ENCODE data around the gene NTMT1. TPM values are rescaled to one million over a fixed set of nuclear protein-coding genes. Genes with fewer than 3 reads are reported as not detected.

The NTMT1 gene
- total RNA-seq, 1 experiment from 2014 or later, result 84.8 TPM

DNA sequence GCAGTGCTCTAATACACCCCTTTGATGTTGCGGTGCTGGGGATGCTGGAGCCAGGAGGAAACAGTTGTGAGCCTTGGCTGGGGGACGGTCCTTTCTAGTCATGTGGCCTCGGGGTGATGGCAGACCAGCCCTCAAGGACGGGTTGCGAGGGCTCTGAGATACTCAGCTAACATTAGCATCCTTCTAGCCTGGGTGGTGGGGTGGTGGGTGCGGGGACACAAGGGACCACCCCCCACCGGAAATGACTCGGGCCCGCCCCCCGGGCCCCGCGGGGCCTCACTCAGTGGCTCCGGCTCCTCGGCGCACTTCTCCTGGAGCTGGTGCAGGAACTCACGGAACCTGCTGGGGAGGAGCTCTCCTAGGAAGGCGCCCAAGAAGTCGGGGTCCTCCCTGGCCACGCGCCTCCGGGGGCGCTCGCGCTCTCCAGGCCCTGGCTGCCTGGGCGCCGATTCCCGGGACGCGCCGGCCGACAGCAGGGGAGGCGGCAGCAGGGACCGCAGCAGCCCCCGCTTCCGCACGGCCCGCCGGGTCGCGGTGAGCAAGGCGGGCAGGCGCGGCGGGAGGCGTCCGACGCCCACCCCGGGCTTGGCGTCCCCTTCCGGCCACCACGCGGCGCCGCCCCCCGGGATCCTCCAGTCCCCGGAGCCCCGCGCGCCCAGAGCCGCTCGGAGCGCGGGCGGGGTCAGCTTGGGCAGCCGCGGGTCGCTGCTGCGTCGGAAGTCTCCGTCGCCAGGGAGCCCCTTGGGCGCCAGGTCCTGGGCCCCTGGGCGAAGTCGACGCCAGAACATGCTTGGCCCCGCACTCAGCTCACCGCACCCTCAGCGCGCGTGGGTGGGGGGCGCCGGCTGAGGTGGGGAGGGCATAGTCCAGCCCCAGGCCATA lies 5.9 kb upstream of the NTMT1 start:
- no peak overlapping the region for H3K4me3 ChIP-seq (replicated peaks in 1 of 2; ENCODE audit: low read depth in 1 of 2, low read length in 2 of 2)
- H3K27ac ChIP-seq (ENCODE audit: low read depth, low read length), result no peak overlapping the region
- CTCF ChIA-PET, result interaction anchor here (1.1 kb wide), 1 partner anchor 480 kb away, joined by 4 read pairs; no protein-coding TSS in a partner anchor
- no peaks in the 10 kb centered on the region for H3K27me3 ChIP-seq (ENCODE audit: insufficient read depth, low read length)
- ATAC-seq (no peak), DNase-seq (ENCODE audit: low read depth, low spot score) (no peak)
- RAD21 ChIA-PET (ENCODE audit: low non-redundant PET in 1 of 2, low total read pairs in 2 of 2, uncharacterized antibody in 2 of 2, unreplicated experiment in 2 of 2), result no interaction called here
- no peak overlapping the region for H2AFZ ChIP-seq (ENCODE audit: low read depth, low read length, poor library complexity, severe bottlenecking)
- TF ChIP-seq, protein P1, sequence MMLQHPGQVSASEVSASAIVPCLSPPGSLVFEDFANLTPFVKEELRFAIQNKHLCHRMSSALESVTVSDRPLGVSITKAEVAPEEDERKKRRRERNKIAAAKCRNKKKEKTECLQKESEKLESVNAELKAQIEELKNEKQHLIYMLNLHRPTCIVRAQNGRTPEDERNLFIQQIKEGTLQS (IDR thresholded peaks at IDR 0.05), result no peak
- intact Hi-C loops (cut with micrococcal nuclease), result no loop called here
- H3K9ac ChIP-seq (ENCODE audit: low read length), result no peak overlapping the region
- H3K4me2 ChIP-seq (ENCODE audit: low read length), result no peak overlapping the region
- H3K4me1 ChIP-seq (ENCODE audit: control insufficient read depth in 1 of 2, insufficient read depth in 2 of 2, low read length in 2 of 2), result peaks cover 6 to 28% of the 10 kb centered on the region in 2 experiments; a peak in 3 of 4 replicates
- BruUV-seq (replicated peaks), result no TSS peak
- no peaks in the 10 kb centered on the region for H4K20me1 ChIP-seq (ENCODE audit: insufficient read depth)
- POLR2A ChIA-PET, result interaction anchor here (1.7 kb wide), 1 partner anchor 442 kb away, joined by 6 read pairs; the partner anchor contains the start of gene IER5L
- H3K9me3 ChIP-seq (ENCODE audit: control insufficient read depth in 1 of 2, insufficient read depth in 1 of 2, low read depth in 1 of 2, low read length in 2 of 2), result no peaks in the 10 kb centered on the region
- no peaks in the 10 kb centered on the region for H3K79me2 ChIP-seq (ENCODE audit: insufficient read depth, low read length)
- H3K36me3 ChIP-seq (ENCODE audit: control insufficient read depth in 1 of 2, insufficient read depth in 2 of 2, low read length in 2 of 2), result no peaks in the 10 kb centered on the region
- H3K9me2 ChIP-seq (ENCODE audit: insufficient read depth), result no peaks in the 10 kb centered on the region

DNA sequence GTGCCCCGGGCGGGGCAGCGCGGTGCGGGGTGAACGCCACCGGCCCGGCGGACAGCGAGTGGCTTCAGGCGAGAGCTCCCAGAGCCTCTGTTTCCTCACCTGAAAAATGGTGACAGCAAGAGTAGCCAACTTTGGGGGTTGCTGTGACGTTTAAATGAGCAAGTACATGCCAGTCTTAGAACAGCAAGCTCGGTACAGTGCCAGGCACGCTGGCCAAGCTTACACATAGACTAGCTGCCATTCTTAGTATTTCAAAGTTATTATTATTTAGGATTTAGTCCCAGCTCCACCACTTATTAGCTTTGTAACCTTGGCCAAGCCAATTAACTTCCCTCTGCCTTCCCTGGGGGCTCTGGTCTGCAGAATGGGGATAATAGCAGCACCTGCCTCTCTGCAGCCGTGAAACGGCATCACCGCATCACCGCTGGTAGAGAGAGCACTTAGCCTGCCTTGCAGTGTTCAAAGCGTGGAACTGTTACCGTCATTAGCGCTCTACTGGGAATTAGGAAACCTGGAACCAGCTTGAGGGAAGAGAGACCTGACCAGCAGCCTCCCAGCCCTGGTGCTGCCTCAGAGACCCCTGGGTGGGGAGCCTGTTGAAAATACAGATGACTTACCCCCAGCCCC lies 5.2 kb upstream of the NTMT1 start, which contains the start of gene C9orf50:
Gene C9orf50, minus strand, starts transcription at position 433 of the 627 bp plus-strand sequence. CDS start 527 bp downstream, outside the sequence.
- intact Hi-C loops (cut with micrococcal nuclease), result no loop called here
- RAD21 ChIA-PET (ENCODE audit: low non-redundant PET in 1 of 2, low total read pairs in 2 of 2, uncharacterized antibody in 2 of 2, unreplicated experiment in 2 of 2), result no interaction called here
- POLR2A ChIA-PET, result interaction anchor here (1.7 kb wide), 1 partner anchor 443 kb away, joined by 6 read pairs; the partner anchor contains the start of gene IER5L
- CTCF ChIA-PET, result interaction anchor here (1.1 kb wide), 1 partner anchor 481 kb away, joined by 4 read pairs; no protein-coding TSS in a partner anchor
- no peak within 1 kb of the TSS for H3K4me3 ChIP-seq (replicated peaks in 1 of 2; ENCODE audit: low read depth in 1 of 2, low read length in 2 of 2)
- ATAC-seq (no peak), DNase-seq (ENCODE audit: low read depth, low spot score) (no peak)
- H4K20me1 ChIP-seq (ENCODE audit: insufficient read depth), result no peaks in the 10 kb centered on the region
- H2AFZ ChIP-seq (ENCODE audit: low read depth, low read length, poor library complexity, severe bottlenecking), result no peak within 1 kb of the TSS
- H3K27me3 ChIP-seq (ENCODE audit: insufficient read depth, low read length), result no peaks in the 10 kb centered on the region
- H3K4me1 ChIP-seq (ENCODE audit: control insufficient read depth in 1 of 2, insufficient read depth in 2 of 2, low read length in 2 of 2), result peaks cover 6 to 35% of the 10 kb centered on the region in 2 experiments; a peak in 3 of 4 replicates
- no peak within 1 kb of the TSS for H3K9ac ChIP-seq (ENCODE audit: low read length)
- no peak within 1 kb of the TSS for H3K27ac ChIP-seq (ENCODE audit: low read depth, low read length)
- no peaks in the 10 kb centered on the region for H3K9me3 ChIP-seq (ENCODE audit: control insufficient read depth in 1 of 2, insufficient read depth in 1 of 2, low read depth in 1 of 2, low read length in 2 of 2)
- no TSS peak for BruUV-seq (replicated peaks)
- H3K36me3 ChIP-seq (ENCODE audit: control insufficient read depth in 1 of 2, insufficient read depth in 2 of 2, low read length in 2 of 2), result no peaks in the 10 kb centered on the region
- TF ChIP-seq ELF1 (IDR thresholded peaks at IDR 0.05; ENCODE audit: borderline replicate concordance, low read depth) (no peak), ZFX (IDR thresholded peaks at IDR 0.05) (no peak), EZH2 (IDR thresholded peaks at IDR 0.05) (no peak), CEBPB (IDR thresholded peaks at IDR 0.05; ENCODE audit: low read depth) (no peak)
- H3K79me2 ChIP-seq (ENCODE audit: insufficient read depth, low read length), result no peaks in the 10 kb centered on the region
- no peak within 1 kb of the TSS for H3K4me2 ChIP-seq (ENCODE audit: low read length)
- no peaks in the 10 kb centered on the region for H3K9me2 ChIP-seq (ENCODE audit: insufficient read depth)

Measured in HCT116 (cell line).